Activated CD4-positive, alpha-beta T cell treated with anti-CD3 and anti-CD28 coated beads, Interleukin-2, amount 50 U/mL, for 4 hours (primary cell): ENCODE measurements around the gene DNAJC18.

Experiments
- DNase-seq, 2 experiments: peaks; one replicate each; pipeline ENCODE4 v3.0.0-alpha.2; 2020

Gene DNAJC18

GRCh38 chr5:139386050-139386438 lies 53.3 kb downstream of the DNAJC18 start:
- no peak for DNase-seq

GRCh38 chr5:139385061-139386049 lies 54.0 kb downstream of the DNAJC18 start:
- no peak for DNase-seq

- DNase-seq = no peak
Observed at GRCh38 chr5:139384591-139385051, 54.7 kb downstream of the DNAJC18 start.

DNA sequence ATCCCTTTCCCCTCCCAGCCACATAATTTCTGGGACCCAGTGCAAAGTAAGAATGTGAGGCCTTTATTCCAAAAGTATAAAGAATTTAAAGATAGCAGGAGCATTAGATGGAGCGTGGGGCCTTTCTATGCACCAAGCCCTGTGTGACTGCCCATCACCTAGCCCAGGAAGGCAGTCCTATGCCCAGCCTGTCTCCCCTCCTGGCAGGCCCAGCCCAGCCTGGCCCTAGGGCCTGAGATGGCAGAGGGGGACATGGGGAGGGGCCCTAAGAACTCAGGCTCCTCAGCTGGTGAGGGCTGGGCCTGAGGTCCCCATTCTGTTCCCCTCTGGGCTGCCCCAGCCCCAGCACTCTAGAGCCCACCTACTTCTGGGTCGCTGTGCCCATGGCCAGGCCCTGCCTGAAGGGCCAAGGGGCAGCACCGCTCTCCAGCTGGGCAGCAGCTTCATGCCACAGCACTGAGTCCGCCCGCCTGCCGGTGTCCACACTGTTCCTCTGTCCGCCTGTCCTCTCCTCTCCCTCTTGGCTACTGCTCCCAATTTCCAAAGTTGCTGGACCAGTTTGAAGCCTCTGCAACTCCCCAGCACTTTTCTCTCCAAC lies 55.2 kb downstream of the DNAJC18 start:
- DNase-seq = no peak

- no peak for DNase-seq
Observed at GRCh38 chr5:139383275-139383992, 55.9 kb downstream of the DNAJC18 start, which contains the start of gene SLC23A1. TSS of gene SLC23A1 (minus strand) at chr5:139383297. CDS start at chr5:139383253, 44 bp downstream.

- DNase-seq = no peak
Observed at GRCh38 chr5:139382807-139383206, 56.5 kb downstream of the DNAJC18 start.

DNA sequence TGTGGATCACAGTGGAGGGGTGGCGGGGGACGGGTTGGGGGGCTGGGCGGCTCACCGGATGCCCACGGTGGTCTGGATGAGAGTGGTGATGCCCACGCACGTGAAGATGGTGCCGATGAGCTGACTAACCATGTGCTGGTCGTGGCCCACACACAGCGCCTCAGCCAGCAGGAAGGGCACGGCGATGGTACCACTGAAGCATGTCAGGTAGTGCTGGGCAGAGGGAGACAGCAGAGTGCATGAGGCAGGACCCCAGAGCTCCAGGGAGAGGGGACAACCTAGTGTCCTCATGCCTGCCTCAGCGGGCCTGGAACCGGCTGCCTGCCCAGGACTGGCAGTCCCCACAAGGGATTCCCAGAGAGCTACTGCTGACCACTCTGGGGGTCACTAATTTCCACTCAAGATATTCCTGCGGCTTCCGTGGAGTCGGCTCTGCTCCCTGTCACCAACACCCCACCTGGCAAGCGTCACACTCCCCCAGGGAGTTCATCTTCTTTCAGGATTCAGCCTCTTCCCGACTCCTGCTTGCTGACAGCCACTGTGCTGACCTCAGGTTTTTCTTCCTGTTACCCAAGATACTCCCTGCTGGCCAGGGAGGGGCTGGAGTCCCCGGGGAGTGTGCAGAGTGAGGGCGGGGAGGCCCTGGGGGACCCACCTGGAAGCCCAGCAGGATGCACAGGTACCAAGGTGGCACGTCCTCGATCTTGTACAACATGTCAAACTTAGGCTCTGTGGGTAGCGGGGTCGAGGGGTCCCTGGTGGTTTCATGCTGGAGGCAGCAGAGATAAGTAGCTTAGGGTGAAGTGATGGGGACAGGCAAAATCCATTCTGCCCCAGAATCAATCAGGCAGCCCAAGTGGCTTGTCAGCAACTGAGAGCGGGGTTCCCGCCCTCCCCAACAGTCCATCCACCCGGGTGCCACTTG lies 57.2 kb downstream of the DNAJC18 start:
- no peak for DNase-seq

- DNase-seq = no peak
Observed at GRCh38 chr5:139379626-139380449, 59.5 kb downstream of the DNAJC18 start.

- no peak for DNase-seq
Observed at GRCh38 chr5:139378941-139379361, 60.4 kb downstream of the DNAJC18 start.

DNA sequence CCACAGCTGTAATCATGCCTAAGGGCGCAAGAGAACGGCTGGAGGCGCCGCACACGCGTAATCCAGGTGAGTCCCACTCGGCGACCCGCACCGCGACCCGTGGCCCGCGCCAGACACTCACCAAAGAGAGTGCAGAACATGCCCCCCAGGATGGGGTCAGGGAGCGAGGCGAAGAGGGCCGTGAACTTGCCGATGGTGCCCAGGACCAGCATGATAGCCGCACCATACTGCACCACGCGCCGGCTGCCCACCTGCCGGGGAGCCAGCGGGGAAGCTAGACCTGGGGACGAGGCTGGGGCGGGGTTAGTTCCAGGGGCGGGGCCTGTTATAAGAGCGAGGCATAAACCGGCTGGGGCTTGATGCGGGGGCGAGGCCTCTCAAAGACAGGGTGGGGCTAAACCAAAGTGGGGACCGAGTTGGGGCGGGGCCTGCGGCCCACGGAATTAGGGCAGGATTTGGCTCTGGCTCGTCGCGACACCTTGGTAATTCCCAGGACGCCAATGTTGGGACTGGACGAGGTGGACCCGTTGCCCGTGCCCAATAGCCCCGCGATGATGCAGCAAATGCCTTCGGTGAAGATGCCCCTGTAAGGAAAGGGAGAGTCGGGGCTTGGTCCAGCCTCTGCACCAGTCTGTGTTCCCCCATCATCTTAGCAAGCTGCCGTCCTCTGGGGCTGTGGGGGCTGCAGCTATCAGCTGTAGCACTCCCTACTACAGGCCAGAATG lies 61.1 kb downstream of the DNAJC18 start:
- DNase-seq = no peak

- DNase-seq = no peak
Observed at GRCh38 chr5:139377226-139377625, 62.1 kb downstream of the DNAJC18 start.

GRCh38 chr5:139376364-139376763 lies 63.0 kb downstream of the DNAJC18 start:
- no peak for DNase-seq

DNA sequence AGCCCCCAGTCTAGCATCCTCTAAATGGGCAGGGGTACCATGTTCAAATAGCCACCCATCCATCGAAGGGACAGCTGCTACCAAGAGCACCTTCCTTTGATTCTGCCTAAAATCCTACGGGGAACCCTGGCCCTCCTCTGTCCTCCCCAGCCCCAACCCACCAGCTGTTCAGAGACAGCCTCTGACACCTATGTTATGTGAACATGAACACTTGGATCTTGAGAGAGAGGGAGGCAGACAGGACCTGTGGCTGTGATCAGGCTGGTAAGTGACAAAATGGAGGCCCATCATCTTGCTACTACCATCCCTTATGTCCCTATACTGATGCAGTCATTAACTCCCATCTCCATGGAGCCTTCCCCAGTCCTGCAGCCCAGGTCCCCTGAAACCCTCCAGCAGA lies 64.4 kb downstream of the DNAJC18 start:
- no peak for DNase-seq

- DNase-seq = no peak
Observed at GRCh38 chr5:139371482-139372435, 67.6 kb downstream of the DNAJC18 start.

- no peak for DNase-seq
Observed at GRCh38 chr5:139369181-139369580, 70.1 kb downstream of the DNAJC18 start.

- no peak for DNase-seq
Observed at GRCh38 chr5:139368613-139369012, 70.7 kb downstream of the DNAJC18 start.

- no peak for DNase-seq
Observed at GRCh38 chr5:139364466-139364865, 74.9 kb downstream of the DNAJC18 start.

GRCh38 chr5:139363937-139364336 lies 75.4 kb downstream of the DNAJC18 start:
- no peak for DNase-seq

- no peak for DNase-seq
Observed at GRCh38 chr5:139361835-139362429, 77.4 kb downstream of the DNAJC18 start.
